Activated CD8-positive, alpha-beta memory T cell treated with anti-CD3 and anti-CD28 coated beads, Interleukin-2, amount 50 U/mL, for 48 hours (primary cell): ENCODE measurements around the gene FBF1.

ENCODE experiments used
- DNase-seq: peaks from one replicate; pipeline ENCODE4 v3.0.0-alpha.2; 2020

The FBF1 gene

DNA sequence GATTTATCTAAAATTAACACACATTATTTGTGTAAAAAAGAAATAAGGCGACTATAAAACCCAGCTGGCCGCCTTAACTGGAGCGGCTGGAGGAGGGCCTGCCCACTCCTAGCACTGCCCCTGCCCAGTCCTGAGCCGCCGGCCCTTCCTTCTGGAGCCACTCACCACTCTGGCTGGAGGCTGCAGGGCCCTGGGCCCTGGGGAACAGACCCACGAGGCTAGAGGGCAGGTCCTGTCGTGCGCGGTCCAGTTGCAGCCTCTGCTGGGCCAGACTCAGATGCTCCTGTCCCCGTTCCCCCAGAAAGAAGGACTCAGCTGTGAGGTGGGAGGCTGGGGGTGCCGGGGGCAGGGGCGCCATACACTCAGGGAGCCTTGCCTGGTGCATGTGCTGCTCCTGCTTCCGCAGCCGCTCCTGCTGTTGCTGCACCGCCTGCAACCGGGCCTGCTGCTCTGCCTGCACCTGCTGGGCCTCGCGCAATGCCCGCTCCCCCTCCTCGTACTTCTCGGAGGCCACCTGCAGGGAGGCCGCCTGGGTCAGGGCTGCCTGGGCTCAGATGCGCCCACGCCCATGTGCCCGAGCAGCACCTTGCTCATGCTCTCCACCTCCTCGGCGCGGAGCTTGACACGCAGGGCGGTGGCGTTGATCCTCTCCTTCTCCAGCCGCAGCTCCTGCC is 27.2 kb downstream of the FBF1 start:
- no peak for DNase-seq

DNA sequence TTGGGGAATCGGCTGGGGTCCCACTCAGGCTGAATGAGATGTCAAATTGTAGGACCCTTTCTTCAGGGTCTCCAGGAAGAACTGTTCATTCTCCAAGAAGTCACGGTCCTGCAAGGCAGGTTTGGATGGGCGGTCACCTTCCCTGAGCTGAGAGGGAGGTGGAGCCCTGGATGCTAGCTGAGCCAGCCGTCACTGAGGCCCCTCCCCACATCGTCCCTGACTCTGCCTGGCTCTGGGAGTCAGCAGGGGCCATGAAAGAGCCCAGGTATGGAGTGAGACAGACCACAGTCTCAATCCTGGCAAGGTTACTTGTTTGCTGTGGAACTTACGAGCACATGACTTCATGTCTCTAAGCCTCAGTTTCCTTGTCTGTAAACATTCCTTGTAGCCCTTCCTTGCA is 30.1 kb downstream of the FBF1 start:
- no peak for DNase-seq

DNA sequence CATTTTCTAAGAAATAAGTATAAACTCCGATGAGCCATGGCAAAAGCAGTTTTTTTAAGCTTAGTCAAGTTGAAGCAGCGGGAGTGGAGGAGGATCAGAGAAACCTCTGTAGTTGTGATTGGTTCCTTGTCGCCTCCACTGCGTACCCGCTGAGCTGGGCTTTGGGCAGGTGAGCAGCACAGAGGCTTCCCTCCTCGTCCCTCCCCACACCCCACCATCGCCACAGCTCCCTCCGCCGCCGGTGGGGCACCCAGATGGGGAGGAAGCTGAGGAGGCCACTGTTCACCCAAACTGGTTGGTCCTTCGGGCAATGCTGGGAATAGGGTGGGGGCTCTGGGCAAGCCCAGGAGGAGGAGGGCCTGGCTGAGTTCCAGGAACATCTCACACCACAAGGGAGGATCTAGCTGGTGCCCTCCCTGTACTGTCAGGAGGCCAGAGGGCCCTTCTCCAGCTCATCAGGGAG is 31.0 kb downstream of the FBF1 start:
- DNase-seq = no peak

DNA sequence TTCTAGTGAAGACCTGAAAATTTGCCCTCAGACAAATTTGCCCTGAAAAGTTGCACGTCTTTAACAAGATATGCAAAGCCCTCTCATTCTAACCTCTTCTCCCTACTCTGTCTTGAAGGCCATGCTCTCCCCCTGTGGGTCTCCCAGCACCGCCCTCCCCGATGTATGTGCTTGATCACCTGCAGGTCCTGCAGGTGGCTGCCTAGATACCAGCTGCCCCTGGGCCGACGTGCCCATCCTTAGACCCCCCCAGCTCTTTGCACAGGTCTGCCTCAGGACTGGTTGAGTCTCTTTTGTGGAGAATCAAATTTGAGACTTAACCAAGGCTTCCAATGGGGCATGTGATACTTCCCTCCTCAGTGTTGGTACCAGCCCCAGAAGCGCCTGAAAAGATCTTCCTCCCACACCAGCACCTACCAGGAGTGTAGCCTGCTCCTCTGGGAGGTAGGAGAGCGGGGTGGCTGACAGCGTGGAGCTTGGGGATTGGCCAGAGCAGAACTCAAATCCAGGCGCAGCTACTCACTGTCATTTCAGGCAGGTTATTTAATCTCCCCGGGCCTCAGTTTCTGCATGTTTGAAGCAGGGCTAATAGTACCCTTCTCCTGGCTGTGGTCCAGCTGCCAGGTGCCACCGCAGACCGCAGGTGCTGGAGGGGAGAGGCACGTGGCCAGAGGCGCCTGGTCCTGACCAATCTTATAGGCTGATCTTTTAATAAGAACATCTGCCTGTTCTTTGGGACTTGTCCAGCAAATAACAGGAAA is 31.6 kb downstream of the FBF1 start:
- DNase-seq = no peak

DNA sequence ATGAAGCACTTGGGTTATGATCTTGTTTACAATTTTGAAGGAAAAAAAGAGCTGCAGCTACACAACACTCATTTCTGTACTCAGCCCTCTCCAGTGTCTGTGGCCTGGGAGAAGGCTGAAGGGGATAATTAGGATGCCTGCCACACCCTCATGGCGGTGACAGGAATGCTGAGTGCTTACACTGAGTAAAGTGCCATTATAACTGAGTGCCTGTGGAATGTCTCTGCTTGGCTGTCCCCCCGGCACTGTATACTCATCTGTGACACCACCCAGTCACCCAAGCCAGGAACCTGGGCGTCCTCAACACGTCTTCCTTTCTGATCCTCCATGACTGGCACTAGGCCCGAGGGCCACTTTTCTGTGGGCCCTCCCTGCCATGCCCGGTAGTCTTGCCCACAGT is 32.6 kb downstream of the FBF1 start:
- no peak for DNase-seq

DNA sequence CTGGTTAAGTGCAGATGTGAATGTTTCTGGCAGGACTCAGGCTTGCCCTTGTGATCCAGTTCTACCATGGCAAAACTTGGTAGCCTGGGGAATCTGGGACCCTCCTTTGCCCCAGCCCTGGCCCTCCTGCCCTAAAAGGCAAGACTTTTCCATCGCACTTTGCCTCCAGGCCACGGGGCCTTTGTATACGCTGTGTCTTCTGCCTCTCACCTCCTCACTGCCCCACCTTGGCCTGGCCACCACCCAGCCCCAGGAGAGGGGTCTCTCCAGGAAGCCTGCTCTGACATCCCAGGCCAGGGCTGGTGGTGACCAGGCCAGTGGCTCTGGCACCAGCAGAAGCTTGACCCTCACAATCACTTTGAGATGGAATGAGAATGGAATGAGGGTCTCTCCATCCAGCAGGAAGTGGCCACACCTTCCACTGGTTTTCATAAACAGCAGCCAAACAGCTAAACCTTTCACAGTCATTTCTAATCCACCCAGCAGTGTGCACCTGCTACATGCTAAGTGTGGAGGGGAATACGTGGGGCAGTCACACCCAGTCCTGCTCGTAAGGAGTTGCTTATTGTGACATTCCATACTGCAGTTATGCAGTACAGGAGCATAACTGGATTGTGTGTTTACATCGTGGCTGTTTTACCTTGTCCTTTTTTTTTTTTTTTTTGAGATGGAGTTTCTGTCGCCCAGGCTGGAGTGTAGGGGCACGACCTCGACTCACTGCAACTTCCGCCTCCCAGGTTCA is 34.5 kb downstream of the FBF1 start:
- no peak for DNase-seq

DNA sequence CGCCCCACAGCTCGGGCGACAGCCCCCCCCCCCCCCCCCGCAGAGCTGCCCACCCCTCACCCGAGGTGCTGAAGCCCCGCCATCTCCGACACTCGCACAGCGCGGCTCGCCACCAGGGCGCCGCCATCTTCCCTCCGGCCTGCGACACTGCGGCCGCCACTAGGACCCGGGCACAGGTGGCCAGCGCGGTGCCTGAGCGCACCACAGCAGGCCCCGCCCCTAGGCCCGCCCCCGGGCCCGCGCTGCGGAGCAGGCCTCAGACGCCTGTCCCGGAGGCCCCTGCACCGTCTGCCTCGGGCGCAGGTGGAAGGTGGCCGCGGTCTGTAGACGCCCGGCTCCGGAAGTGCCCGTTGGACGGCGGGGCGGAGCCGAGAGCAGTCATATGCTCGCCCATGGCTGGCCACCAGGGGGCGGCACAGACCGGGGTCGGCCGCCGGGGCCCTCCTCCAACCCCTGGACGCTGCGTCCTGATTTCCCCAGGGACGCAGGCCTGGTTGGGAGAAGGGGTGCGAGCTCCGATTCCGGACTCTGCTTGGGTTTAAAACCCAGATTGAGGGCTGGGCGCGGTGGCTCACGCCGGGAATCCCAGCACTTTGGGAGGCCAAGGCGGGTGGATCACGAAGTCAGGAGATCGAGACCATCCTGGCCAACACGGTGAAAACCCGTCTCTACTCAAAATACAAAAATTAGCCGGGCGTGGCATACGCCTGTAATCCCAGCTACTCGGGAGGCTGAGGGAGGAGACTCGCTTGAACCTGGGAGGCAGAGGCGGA is 35.9 kb downstream of the FBF1 start, which contains the start of gene MRPL38:
Gene MRPL38, minus strand, starts transcription at position 136 of the 773 bp plus-strand sequence. Its CDS starts 9 bp downstream, at position 127.
- peak; percentile 98 for DNase-seq

DNA sequence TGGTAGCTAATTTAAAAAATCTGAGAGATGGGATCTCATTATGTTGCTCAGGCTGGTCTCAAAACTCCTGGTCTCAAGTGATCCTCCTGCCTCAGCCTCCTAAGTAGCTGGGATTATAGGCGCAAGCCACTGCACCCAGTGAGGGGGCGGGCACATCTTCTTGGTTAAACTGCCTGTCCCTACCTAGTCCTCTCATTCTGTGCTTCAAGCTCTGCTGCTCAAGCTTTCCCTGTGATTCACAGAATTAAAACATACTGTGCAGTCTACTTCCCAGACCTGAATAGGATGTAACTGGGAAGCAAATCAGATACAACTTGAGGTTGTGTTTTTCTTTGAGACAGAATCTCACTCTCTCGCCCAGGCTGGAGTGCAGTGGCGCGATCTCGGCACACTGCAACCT is 38.4 kb downstream of the FBF1 start:
- no peak for DNase-seq

DNA sequence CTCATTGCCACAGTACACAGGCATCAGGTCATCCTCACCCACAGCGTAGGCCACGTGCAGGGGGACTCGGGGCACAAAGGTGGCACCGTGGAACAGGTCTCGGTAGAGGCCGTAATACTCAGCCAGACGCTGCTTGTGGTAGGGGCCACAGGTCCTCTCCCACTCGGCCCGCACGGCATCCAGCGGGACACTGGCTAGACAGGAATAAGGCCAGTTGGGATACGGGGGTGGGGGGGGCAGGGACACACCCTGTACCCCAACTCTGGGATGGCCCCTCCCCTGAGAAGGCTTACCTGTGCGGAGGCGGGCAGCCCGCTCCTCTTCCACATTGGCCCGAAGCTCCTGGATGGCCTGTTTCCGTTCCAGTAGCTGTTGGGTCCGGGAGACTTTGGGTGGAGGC is 39.1 kb downstream of the FBF1 start:
- DNase-seq = no peak

DNA sequence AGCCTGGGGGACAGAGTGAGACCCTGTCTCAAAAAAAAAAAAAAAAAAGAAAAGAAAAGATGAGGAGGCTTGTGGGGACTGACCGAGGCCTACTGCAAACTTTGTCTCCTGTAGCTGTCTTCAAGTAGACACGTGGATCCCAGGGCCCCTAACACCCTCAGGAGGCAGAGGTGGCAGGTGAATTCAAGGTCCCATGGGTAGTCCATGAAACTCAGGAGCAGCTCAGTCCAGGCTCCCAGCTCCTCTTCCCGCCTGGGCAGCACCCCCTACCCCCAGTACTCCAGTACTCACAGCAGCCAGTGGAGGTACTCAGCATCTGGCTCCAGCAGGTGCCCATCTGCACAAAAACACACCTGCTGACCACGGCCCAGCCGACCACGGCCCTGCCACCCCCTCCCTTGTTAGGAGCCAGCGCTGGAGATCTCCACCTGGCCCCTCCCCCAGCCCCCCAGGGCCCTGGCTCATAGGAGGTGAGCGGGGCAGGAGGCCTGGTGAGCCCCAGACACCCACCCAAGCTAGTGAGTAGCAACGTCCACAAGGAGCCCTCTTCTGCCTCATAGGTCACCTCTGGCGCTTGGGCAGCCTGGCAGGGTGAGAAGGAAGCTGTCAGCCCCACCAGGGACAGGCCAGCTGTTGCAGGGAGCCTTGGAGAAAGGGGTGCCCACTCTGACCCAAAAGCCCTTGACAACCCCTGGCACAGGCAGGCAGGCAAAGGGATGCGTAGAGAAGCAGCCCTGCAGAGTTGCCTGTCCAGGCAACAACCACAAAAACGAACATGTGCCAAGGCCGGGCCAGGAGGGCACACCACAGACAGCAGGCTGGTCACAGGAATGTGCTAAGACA is 39.9 kb downstream of the FBF1 start:
- DNase-seq = no peak

DNA sequence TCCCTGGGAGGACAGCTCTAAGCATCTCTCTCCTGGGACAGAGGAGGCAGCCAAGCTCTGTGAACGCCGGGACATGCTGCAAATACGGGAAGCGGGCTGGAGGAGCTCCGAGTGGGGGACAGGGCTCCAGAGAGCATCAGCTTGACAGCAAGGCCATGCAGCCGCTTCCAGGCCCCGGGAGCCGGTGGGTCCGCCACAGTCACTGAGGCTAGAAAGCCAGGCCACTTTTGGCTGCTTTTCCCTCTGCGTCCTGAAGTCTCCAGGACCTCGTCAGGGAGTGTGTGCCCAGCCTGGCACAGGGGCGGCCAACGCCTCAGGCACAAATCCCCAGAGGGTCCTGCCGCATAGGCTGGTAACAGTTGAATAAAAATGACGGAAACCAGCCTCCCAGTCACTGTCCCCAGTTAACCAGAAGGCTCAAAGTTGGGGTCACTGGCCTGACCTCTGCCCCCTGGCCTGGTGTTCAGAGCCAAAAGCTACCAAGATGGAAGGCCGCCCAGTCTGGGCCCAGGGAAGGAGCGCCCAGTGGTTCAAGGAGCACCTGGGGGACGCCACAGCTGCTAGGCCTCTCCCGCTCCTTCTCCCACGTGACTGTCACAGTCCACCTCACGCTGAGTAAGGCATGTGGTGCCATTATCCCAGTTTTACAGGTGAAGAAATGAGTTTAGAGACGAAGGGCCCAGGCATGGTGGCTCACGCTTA is 40.9 kb downstream of the FBF1 start:
- DNase-seq = no peak

DNA sequence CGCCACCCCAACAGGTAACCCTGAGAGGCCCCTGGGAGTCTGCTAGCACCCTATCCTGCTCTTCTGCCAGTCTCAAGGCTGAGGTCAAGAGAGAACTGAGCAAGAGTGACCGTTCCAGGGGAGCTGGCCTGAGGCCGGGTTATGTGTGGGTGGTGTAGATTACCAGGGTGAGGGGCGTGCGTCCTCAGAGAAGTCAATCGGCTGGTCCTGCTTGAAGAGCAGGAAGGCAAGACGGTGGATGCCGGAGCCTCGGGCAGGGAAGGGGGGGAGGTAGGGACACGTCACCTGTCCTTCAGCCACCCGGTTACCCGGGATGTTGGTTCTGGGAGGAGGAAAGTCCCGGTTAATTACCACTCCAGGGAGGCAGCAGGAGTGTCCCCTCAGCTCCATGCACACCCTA is 41.5 kb downstream of the FBF1 start:
- DNase-seq = no peak

DNA sequence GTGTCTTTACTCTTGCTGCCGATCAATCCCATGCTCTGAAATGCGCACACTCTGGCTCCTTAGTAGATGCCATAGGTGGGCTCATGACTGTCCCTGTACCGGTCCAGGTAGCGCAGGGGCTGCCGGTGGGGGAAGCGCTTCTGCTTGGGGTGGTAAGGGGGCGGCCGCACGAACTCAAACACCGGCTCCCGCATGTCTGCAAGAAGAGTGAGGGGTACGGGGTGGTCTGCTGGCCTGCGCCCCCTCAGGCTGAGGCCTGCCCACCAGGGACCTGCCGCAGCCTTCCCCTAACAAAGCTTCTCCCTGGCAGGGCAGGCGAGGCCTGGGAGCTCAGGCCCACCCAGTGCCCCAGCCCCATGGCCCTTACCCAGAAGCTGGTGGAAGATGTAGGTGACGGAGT is 42.1 kb downstream of the FBF1 start:
- no peak for DNase-seq

DNA sequence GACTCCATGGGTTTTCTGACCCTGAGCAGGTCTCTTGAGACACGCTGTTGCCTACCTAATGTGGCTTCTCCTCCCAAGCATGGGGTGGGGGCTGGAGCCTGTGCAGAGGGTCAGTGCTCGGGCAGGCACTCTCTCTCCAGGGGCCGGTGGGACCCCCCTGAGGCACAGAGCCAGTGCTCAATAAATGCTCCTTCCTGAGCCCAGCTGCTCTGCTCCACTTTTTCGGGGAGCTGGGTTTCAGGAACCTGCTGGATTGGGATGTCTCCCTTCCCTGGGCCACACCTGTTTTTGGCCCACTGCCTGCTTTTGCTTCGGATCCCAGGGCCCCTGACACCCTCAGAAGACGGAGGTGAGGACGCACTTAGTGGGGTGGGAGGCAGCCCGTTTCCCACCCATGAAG is 42.8 kb downstream of the FBF1 start:
- no peak for DNase-seq

DNA sequence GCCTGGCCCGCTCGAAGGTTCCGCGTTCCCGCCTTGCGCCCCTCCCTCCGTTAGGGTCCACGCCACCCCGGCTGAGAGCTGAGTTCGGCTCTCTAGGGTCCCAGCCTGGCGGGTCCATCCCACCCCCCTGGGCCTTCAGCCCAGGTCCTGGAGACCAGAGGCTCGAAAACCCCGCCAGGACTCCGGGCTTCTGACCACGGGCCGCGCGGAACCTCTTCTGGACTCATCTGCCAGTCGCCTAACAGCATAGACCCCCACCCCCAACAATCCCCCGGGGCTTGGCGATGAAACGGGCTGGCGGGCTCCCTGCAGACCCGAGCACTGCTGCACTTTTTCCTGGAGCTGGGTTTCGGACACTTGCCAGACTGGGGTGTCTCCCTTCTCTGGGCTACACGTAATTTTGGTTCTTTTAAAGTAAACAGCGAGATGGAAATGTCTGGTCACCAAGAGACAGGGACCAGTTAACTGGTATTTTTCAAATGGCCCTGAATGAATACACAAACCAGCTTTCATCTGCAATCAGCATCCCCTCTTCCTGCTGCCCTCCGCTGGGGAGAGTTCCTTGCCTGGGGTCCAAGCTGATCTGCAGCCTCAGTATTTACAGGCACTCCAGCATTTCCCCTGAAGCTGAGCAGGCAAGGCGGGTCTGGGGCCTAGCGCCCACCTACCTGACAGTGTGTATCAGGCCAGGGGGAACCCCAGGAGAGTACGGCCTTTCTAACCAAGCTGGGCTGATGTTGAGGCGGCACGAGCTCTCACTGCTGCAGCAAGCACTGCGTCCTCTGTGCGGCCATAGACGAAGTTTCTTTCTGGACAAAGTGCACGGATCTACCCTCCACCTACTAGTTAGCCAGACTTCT is 43.5 kb downstream of the FBF1 start:
- no peak for DNase-seq

DNA sequence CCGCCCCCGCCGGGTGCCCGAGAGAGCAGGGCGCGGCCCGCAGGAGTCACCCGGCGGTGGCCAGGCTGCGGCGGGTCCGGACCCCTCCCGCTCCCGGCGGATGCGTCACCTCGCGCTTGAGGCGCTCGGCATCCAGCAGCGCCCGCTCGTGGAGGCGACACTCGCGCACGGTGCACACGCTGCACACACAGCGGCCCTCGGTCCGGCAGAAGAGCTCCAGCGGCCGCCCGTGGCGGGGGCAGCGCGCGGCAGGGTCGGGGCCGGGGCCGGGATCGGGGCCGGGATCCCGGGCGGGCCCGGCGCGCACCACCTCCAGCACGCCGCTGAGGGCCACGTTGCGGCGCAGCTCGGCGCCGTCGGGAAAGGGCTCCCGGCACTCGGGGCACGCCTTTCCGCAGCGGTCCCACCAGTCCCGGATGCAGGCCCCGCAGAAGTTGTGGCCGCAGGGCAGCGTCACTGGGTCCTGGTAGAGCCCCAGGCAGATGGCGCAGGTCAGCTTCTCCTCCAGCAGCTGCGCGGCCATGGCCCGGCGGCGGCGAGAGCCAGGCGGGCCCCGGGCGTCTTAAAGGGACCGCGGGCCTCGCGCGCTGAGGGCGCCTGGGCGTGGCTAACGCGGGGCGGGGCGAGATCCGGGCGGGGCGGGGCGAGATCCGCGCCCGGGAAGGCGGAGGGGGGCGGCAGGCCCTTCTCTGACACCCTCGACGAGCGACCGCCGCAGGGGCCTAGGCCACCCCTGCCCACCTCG is 44.3 kb downstream of the FBF1 start, which contains the start of gene TRIM65:
Gene TRIM65, minus strand, starts transcription at position 537 of the 745 bp plus-strand sequence. Its CDS starts 14 bp downstream, at position 523.
- peak; percentile 91 for DNase-seq

DNA sequence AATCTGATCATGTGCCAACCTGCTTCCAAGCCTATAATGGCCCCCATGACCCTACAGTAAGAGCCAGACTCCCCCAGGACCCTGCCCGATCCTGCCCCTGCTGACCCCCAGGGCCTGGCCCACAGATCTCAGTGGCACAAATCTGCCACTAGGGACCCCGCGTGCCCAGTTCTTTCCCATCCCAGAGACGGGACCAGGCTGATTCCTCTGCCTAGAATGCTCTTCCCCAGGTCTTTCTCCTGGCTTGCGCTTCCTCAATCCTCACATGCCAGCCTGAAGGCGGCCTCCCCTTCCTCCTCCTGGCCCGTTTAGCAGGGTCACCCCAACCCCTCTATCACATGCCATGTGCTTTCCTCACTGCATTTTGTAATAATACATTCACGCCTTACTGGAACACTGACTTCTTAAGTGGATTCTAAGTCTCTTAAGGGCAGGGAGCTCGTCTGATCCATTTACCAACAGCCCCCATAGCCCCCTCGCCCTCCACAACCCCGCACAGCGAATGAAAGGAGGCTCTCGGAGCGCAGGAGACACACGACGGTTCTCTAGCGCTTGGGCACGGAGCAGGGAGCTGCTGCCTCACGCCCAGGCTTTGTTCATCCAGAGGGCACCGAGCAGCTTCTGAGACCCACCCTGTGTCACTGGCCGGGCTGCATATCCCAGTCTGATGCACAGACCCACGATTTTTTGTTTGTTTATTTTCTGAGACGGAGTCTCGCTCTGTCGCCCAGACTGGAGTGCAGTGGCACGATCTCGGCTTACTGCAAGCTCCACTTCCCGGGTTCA is 45.3 kb downstream of the FBF1 start:
- DNase-seq = no peak

DNA sequence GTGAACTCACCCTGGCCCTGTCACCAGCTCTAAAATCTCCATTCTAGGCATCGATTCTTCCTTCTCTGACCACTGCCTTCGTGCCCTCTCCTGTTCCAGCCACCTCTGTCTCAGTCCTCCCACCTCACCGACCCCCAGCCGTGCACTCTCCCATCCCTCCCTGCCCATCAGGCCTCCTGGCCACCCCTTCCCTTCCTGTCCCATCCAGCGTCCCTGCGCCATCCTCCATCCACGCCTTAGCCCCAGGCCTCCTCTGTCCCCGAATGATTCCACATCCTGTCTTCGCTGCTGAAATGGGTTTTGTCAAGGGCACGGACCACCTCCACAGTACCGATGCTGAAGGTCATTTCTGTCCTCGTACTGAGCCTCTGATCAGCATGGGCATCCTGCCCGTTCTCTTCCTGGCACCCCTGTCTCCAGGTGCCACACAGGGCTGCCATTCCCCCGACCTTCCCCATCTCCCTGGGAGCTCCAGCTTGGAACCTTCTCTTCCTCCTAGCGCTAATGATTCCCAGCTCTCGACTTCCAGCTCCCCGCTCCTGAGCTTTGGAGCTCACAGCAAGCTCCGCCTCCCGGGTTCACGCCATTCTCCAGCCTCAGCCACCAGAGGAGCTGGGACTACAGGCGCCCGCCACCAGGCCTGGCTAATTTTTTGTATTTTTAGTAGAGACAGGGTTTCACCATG is 46.7 kb downstream of the FBF1 start:
- no peak for DNase-seq
